CD14-positive monocyte (primary cell): Measurements from ENCODE around the gene DENND5B. TPM values are rescaled to one million over a fixed set of nuclear protein-coding genes. Genes with fewer than 3 reads are reported as not detected.
"Not testable (repeated sequence)": the region's sequence is repeated elsewhere in the genome, so short reads cannot be mapped to it uniquely, and the experiment has no call there.

ENCODE experiments used
- DNase-seq, 3 donors: peaks; one replicate each; pipeline ENCODE4 v3.0.0-alpha.2; 2011 to 2022
- H2AFZ ChIP-seq: 2 replicates; pipeline ENCODE4 v1.6.0; 2012; ENCODE audit warnings: mild to moderate bottlenecking, low read depth, low read length, inconsistent platforms; ENCODE audit not compliant: insufficient read depth, poor library complexity, severe bottlenecking
- H3K27ac ChIP-seq, 2 donors: 1 replicate in 1 of 2; 2 replicates in 1 of 2; pipeline ENCODE4 v1.5.1; 2012 to 2013; ENCODE audit warnings: low read length in 2 of 2, control low read depth in 1 of 2, inconsistent platforms in 1 of 2, low read depth in 1 of 2, mild to moderate bottlenecking in 1 of 2
- H3K27me3 ChIP-seq, 2 donors: one replicate each; pipeline versions ENCODE4 v1.6.0 to v1.6.1; 2011 to 2013; ENCODE audit warnings: low read length in 2 of 2; ENCODE audit not compliant: control insufficient read depth in 2 of 2, insufficient read depth in 2 of 2
- H3K36me3 ChIP-seq, 2 donors: replicated peaks in 1 of 2; 1 replicate in 1 of 2; 2 replicates in 1 of 2; pipeline versions ENCODE4 v1.5.1 to v1.6.1; 2012 to 2013; ENCODE audit warnings: low read length in 2 of 2, control low read depth in 1 of 2, inconsistent platforms in 1 of 2, mild to moderate bottlenecking in 1 of 2; ENCODE audit not compliant: insufficient read depth in 2 of 2, control insufficient read depth in 1 of 2
- H3K4me1 ChIP-seq, 2 donors: 1 replicate in 1 of 2; 2 replicates in 1 of 2; pipeline versions ENCODE4 v1.5.1 to v1.6.1; 2012 to 2013; ENCODE audit warnings: low read length in 2 of 2, control low read depth in 1 of 2, inconsistent platforms in 1 of 2, mild to moderate bottlenecking in 1 of 2, moderate library complexity in 1 of 2; ENCODE audit not compliant: insufficient read depth in 2 of 2, control insufficient read depth in 1 of 2
- H3K4me2 ChIP-seq: replicated peaks from 2 replicates; pipeline ENCODE3; 2012; ENCODE audit warnings: low read length, moderate library complexity, mild to moderate bottlenecking; ENCODE audit not compliant: poor library complexity, severe bottlenecking; ENCODE audit errors: extremely low read depth
- H3K4me3 ChIP-seq, 3 experiments: fragments of 200-600 bp in 1 of 3; sonication (generic) in 1 of 3; replicated peaks in 1 of 3; 1 replicate in 2 of 3; 2 replicates in 1 of 3; pipeline ENCODE4 v1.5.1; 2011 to 2013; ENCODE audit warnings: low read length in 3 of 3, mild to moderate bottlenecking in 3 of 3, control low read depth in 2 of 3, low read depth in 2 of 3, inconsistent platforms in 1 of 3, moderate library complexity in 1 of 3
- H3K79me2 ChIP-seq: 2 replicates; pipeline ENCODE4 v1.6.0; 2012; ENCODE audit warnings: mild to moderate bottlenecking, control low read depth, inconsistent platforms, low read length, moderate library complexity; ENCODE audit not compliant: insufficient read depth
- H3K9ac ChIP-seq: 2 replicates; pipeline ENCODE4 v1.6.0; 2017; ENCODE audit warnings: low read length, mild to moderate bottlenecking; ENCODE audit not compliant: insufficient read depth, poor library complexity, severe bottlenecking
- H3K9me3 ChIP-seq, 2 donors: replicated peaks in 1 of 2; 1 replicate in 1 of 2; 2 replicates in 1 of 2; pipeline versions ENCODE4 v1.5.1 to v1.6.1; 2012 to 2013; ENCODE audit warnings: low read length in 2 of 2, control low read depth in 1 of 2; ENCODE audit not compliant: control insufficient read depth in 1 of 2, insufficient read depth in 1 of 2
- H4K20me1 ChIP-seq: 2 replicates; pipeline ENCODE4 v1.6.0; 2012; ENCODE audit warnings: mild to moderate bottlenecking, low read length, control low read depth, moderate library complexity; ENCODE audit not compliant: insufficient read depth
- H3K27ac Mint-ChIP-seq, 7 donors: one replicate each; pipeline ENCODE4 v1.8.0; 2020; ENCODE audit warnings: mild to moderate bottlenecking in 7 of 7, mixed read lengths in 7 of 7, moderate library complexity in 6 of 7, inconsistent platforms in 2 of 7
- H3K27me3 Mint-ChIP-seq, 3 donors: one replicate each; pipeline ENCODE4 v1.8.0; 2021 to 2022; ENCODE audit warnings: low read depth in 3 of 3, mild to moderate bottlenecking in 3 of 3, mixed read lengths in 3 of 3, moderate library complexity in 3 of 3, inconsistent platforms in 1 of 3
- H3K36me3 Mint-ChIP-seq, 2 donors: one replicate each; pipeline ENCODE4 v1.8.0; 2020; ENCODE audit warnings: mixed read lengths in 2 of 2, inconsistent platforms in 1 of 2, mild to moderate bottlenecking in 1 of 2
- H3K4me1 Mint-ChIP-seq: one replicate; pipeline ENCODE4 v1.8.0; 2020; ENCODE audit warnings: mild to moderate bottlenecking, mixed read lengths
- H3K4me3 Mint-ChIP-seq, 2 donors: one replicate each; pipeline ENCODE4 v1.8.0; 2020; ENCODE audit warnings: mild to moderate bottlenecking in 2 of 2, mixed read lengths in 2 of 2, moderate library complexity in 1 of 2
- H3K9me3 Mint-ChIP-seq, 7 donors: one replicate each; pipeline ENCODE4 v1.8.0; 2020 to 2022; ENCODE audit warnings: mixed read lengths in 7 of 7, mild to moderate bottlenecking in 6 of 7, moderate library complexity in 6 of 7, inconsistent platforms in 2 of 7
- CTCF ChIP-seq: fragments of 200-600 bp; IDR thresholded peaks from one replicate; pipeline ENCODE4 v1.8.0; 2022; ENCODE audit warnings: antibody characterized with exemption, mild to moderate bottlenecking
- WGBS: methylation state at CpG from one replicate; pipeline ENCODE4 v1.1.5; 2013; ENCODE audit warnings: missing lambda C conversion rate; ENCODE audit not compliant: insufficient coverage; 5-methylcytosine and 5-hydroxymethylcytosine counted together
- intact Hi-C, 2 donors: fragments of 100-400 bp; cut with micrococcal nuclease; formaldehyde crosslinking; loops; one replicate each; pipeline versions ENCODE4 v1.15.0 to v1.15.1; 2023
- polyA plus RNA-seq, 3 donors: library from polyadenylated mRNA; depleted of rRNA in 1 of 3; unstranded in 2 of 3; stranded (reverse) in 1 of 3; fragments of 300-500 nt in 2 of 3; fragments of >200 nt in 1 of 3; fragmentation: Illumina TruSeq in 2 of 3; gene quantifications; 1 replicate in 2 of 3; 2 replicates in 1 of 3; pipeline ENCODE4 v1.2.3, GENCODE V29; 2012 to 2021

The DENND5B gene
- polyA plus RNA-seq, 3 donors = 0.23 to 0.36 (median 0.36) TPM

GRCh38 chr12:31557707-31558106, 33.2 kb downstream of the DENND5B start:
- Mint-ChIP-seq H3K27ac (no peak overlapping the region), H3K36me3 (no peaks in the 10 kb centered on the region), H3K4me3 (no peak overlapping the region), H3K4me1 (no peaks in the 10 kb centered on the region), H3K27me3 (no peaks in the 10 kb centered on the region), H3K9me3 (peaks cover 14 to 24% (median 19%) of the 10 kb centered on the region in 7 donors)
- DNase-seq = no peak
- 83% methylated on average over 2 of the region's 5 CpGs for WGBS
- intact Hi-C loops = no loop called here
- Histone ChIP-seq H4K20me1 (no peaks in the 10 kb centered on the region), H2AFZ (no peak overlapping the region), H3K9me3 (peaks cover 4 to 13% of the 10 kb centered on the region in 2 donors), H3K4me2 (no peak overlapping the region), H3K9ac (no peak overlapping the region), H3K36me3 (no peaks in the 10 kb centered on the region), H3K27ac (no peak overlapping the region), H3K79me2 (no peaks in the 10 kb centered on the region), H3K27me3 (no peaks in the 10 kb centered on the region), H3K4me1 (no peaks in the 10 kb centered on the region), H3K4me3 (no peak overlapping the region)
- no peak for TF ChIP-seq CTCF

- DNase-seq, H3K27me3 Mint-ChIP-seq, H3K79me2 ChIP-seq, H3K4me2 ChIP-seq, H3K4me3 ChIP-seq, H3K4me1 ChIP-seq, H3K27me3 ChIP-seq, H3K36me3 ChIP-seq, H2AFZ ChIP-seq, H3K27ac ChIP-seq, H3K4me1 Mint-ChIP-seq, H3K4me3 Mint-ChIP-seq, intact Hi-C loops, H4K20me1 ChIP-seq, H3K27ac Mint-ChIP-seq, H3K9ac ChIP-seq, H3K36me3 Mint-ChIP-seq: not testable (repeated sequence)
- WGBS = 100% methylated on average over 5 of the region's 9 CpGs
- H3K9me3 Mint-ChIP-seq = peaks cover 16 to 32% (median 22%) of the 10 kb centered on the region in 7 donors
- peaks cover 4 to 13% of the 10 kb centered on the region in 2 donors for H3K9me3 ChIP-seq
Observed at GRCh38 chr12:31555466-31555865, 35.5 kb downstream of the DENND5B start.

- H3K27me3 Mint-ChIP-seq, H3K36me3 Mint-ChIP-seq, H4K20me1 ChIP-seq, H3K27ac ChIP-seq, H2AFZ ChIP-seq, H3K4me1 ChIP-seq, H3K27me3 ChIP-seq, H3K9me3 ChIP-seq, DNase-seq, H3K4me3 Mint-ChIP-seq, intact Hi-C loops, H3K4me2 ChIP-seq, H3K9ac ChIP-seq, H3K36me3 ChIP-seq, H3K4me1 Mint-ChIP-seq, H3K27ac Mint-ChIP-seq, H3K79me2 ChIP-seq, H3K4me3 ChIP-seq: not testable (repeated sequence)
- WGBS = no CpG with 5 or more reads among the region's 3 CpGs
- peaks cover 9 to 22% (median 14%) of the 10 kb centered on the region in 7 donors for H3K9me3 Mint-ChIP-seq
Observed at GRCh38 chr12:31550590-31550989, 40.3 kb downstream of the DENND5B start.
